ENCODE data around the gene HS6ST2.

GRCh38 chrX:132584936-132585335, 373.5 kb downstream of the HS6ST2 start:
- TF ChIP-seq CTCF (IDR thresholded peaks at IDR 0.05; ENCODE audit: low read length), result no peak
- no peak for TF ChIP-seq EZH2 (optimal IDR thresholded peaks at IDR 0.05; ENCODE audit: low read depth, low read length)
- TF ChIP-seq EZH2phosphoT487 (IDR thresholded peaks at IDR 0.05; ENCODE audit: low read length), result no peak

Measured in MM.1S (cell line).